ENCODE data around the gene IRGQ. TPM values are rescaled to one million over a fixed set of nuclear protein-coding genes. Genes with fewer than 3 reads are reported as not detected.
"Not testable (repeated sequence)": the region's sequence is repeated elsewhere in the genome, so short reads cannot be mapped to it uniquely, and the experiment has no call there.

IRGQ gene
- total RNA-seq, 1 donor from 2014 or later, result 16.2 TPM

DNA sequence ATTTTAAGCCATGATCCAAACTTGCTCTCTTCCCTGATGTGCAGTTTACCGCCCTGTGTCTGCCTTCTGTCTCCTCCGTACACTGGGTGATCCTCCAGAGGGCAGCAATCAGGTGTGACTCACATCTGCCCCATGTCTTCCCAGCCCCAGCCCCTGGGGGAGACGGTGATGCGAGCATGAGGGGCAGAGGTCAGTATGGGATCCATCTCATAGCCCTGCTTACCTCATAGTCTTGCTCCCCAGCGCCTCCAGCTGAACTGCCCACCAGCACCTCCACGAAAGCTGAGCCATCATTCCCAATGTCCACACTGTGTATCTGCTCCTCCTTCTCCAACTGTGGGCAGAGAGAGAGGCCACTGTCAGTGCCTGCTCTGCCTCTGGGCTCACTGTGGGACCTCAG is 35.2 kb downstream of the IRGQ start:
- DNase-seq (ENCODE audit: missing footprints) (no peak), ATAC-seq (no peak)
- intact Hi-C loops (cut with DNase I), result no loop called here

DNA sequence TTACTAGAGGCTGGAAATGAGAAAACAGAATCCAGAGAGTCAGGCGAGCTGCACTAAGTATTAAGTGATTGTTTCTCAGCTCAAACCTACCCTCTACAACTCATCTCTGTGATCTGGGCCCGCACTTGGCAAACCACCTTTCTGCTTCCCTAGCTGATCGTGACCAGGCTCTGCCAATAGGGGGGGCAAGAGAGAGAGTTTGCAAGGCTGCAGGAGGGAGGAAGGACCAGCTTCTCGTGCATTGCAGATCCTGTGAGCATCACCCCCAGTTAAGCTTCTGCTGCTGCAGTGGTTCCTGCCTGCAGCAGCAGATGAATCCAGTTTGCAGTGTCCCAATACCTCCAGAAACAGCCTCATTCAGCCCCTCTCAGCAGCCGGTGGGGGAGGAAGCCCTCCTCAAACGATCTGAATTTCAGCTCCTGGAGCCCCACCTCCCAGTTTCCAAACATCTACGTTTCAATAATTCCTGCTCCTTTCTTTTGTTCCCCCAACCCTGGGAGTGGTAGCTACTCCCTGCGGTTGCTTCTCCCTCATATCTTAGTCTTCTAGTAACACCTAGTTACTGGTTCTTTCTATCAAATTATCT is 40.7 kb downstream of the IRGQ start:
- intact Hi-C loops (cut with DNase I), result no loop called here
- DNase-seq (ENCODE audit: missing footprints) (no peak), ATAC-seq (no peak)

DNA sequence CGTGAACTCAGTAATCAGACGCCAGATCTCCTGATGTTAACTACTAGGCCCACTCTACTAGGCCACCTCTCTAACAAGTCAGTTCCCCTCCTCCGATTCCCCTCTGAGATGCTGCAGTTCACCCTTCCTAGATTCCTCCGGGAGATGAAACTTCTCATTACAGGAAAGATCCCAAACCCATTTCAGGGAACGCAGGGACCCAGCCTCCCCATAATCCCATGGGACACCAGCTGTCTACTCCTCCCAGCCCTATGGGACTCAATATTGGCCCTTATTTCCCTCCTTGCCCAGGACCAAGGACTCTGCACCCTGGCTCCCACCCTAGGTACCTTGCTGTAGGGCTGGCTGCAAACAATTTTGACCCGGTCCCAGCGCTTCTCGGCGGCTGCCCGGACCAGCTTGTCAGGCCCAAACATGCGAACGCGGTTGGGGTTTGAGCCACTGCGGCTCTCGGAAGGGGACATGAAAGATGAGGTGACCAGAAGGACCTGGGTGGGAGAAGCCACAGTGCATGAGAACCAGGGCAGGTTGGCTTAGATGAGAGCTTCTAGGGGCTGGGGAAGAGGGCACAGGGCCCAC is 41.5 kb downstream of the IRGQ start:
- intact Hi-C loops (cut with DNase I), result no loop called here
- ATAC-seq (no peak), DNase-seq (ENCODE audit: missing footprints) (no peak)

DNA sequence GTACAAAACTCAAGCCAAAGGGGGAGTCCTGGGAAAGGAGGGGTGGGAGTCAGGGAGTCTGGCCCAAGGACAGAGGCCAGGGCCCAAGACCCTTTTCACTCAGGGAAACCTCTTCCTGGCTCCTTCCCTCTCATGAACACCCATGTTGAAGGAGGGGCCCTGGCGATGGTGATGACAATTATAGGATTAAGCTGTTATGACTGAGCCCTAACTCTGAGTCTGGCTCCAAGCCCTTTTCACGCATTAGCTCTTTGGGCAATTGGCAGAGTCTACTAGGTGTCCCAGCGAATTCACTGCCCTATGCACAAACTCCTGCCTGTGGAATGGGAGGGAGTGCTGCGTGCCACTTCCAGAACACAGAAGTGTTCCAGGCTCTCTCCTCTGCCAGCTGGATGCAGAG is 42.3 kb downstream of the IRGQ start:
- intact Hi-C loops (cut with DNase I), result no loop called here
- no peak for ATAC-seq
- no peak for DNase-seq (ENCODE audit: missing footprints)

DNA sequence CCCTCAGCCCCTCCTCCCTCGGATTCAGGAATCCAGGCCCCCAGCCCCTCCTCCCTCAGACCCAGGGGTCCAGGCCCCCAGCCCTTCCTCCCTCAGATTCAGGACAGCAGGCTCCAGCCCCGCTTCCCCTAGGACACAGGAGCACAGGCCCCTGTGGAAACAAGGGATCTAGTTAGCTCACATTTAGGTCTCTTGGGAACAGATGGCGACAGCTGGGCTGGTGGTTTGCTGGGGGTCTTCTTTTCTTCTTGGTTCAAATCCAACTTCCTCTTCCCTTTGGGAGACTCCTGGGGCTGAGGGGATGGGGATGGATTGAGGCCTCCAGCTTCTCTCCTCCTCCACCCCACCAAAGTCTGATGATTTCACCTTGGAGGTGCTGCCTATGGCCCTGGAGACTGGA is 43.3 kb downstream of the IRGQ start:
- intact Hi-C loops (cut with DNase I), result no loop called here
- DNase-seq (ENCODE audit: missing footprints) (no peak), ATAC-seq (no peak)

DNA sequence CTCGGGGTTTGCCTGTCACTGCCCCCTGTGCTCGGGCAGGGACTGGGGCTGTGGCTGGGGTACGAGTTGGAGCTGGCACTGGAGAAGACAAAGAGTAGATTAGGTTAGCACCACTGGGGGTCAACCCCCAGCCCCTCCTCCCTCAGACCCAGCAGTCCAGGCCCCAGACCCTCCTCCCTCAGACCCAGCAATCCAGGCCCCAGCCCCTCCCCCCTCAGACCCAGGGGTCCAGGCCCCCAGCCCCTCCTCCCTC is 43.8 kb downstream of the IRGQ start:
- intact Hi-C loops (cut with DNase I), result no loop called here
- ATAC-seq, result no peak
- no peak for DNase-seq (ENCODE audit: missing footprints)

DNA sequence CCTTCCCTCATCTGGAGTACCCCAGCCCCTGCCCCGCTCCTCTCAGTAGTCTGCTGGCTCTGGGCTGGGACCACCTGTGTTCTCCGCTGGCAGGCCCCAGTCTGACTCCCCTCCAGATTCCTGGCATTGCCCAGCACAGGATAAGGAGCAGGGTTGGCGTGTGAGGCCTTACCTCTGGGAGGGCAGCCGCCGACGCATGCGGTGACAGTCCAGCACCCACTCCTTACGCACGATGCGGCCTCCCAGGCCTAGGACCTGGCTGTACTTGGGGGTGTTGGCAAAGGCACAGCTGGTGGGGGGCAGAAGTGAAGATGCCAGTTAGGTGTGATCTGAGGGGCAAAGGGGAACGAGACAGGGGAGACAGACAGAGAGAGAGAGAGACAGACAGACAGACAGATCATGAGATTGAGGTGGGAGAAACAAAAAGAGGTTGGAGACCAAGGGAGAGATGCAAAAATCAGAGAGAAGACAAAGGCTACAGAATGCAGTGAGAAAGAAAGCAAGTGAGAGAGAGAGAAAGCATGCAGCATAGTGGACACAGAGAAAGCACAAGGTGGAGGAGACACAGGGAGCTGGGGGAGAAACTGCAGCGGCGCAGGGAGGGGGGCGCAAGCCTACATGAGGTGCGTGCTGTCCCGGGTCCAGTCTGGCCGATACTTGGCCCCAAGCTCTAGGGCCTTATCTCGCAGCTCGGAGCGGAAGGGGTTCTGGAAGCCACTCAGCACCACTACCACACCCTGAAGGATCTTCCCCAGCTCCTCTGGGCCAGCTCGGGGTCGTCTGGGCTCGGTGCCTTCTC is 44.3 kb downstream of the IRGQ start:
- ATAC-seq (no peak), DNase-seq (ENCODE audit: missing footprints) (no peak)
- intact Hi-C loops (cut with DNase I), result no loop called here

DNA sequence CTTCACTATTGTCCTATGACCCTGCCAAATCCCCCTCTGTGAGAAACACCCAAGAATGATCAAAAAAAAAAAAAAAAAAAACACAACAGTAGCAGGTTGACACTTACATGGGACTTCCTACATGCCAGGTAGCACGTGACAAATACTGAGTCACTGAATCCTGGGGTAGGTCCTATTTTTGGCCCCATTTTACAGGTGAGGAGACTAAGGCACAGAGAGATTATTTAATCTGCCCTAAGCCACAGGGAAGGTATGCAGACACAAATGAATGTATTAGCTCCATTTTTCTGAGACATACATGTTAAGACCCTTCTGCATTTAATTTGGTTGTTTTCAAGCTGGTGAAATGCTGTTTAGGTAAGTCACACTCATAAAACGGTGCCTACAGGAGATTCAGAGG is 47.2 kb downstream of the IRGQ start:
- intact Hi-C loops (cut with DNase I), result no loop called here
- ATAC-seq, result no peak
- no peak for DNase-seq (ENCODE audit: missing footprints)

DNA sequence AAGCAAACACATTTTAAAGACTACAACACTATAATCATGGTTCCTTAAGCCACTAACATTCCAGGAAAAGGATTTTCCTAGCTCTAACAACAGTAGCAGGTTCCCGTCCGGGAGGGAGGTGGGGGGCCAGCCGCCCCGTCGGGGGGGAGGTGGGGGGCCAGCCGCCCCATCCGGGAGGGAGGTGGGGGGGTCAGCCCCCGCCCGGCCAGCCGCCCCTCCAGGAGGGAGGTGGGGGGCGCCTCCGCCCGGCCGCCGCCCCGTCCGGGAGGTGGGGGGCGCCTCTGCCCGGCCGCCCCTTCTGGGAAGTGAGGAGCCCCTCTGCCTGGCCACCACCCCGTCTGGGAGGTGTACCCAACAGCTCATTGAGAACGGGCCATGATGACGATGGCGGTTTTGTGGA is 48.0 kb downstream of the IRGQ start:
- intact Hi-C loops (cut with DNase I); ATAC-seq; DNase-seq (ENCODE audit: missing footprints): not testable (repeated sequence)

DNA sequence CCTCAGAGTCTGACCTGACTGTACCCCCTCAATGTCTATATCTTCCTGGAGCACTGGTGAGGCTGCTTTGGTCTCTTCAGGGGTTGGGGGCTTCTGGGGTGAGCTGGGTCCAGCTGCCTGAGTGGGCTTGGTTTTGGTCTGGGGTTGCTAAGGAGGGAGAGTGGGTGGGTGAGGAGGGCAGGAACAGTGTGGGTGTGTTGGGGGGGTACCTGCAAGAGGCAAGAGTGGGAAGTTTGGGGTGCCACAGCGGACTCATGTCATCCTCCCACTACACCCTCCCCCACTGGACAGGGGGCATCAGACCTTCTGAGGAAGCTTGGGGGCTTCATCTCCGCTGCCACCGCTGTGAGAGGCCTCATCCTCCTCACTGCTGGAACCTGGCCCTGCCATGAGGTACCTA is 49.4 kb downstream of the IRGQ start:
- DNase-seq (ENCODE audit: missing footprints), result no peak
- intact Hi-C loops (cut with DNase I), result no loop called here
- ATAC-seq, result no peak

DNA sequence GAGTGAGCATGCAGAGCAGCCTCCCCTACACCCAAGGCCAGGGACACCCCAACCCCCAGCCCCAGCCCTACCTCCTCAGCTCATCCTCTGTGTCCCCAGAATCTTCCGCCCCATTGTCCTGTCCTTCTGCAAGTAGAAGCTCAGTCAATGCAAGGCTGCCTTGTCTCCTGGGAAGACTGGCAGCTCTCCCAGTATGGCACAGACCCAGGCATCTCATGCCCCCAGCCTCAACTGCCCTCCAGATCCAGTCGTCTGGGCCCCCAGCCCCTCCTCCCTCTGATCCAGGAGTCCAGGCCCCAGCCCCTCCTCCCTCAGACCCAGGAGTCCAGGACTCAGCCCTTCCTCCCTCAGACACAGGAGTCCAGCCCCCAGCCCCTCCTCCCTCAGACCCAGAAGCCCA is 50.0 kb downstream of the IRGQ start:
- intact Hi-C loops (cut with DNase I), result no loop called here
- no peak for DNase-seq (ENCODE audit: missing footprints)
- no peak for ATAC-seq

DNA sequence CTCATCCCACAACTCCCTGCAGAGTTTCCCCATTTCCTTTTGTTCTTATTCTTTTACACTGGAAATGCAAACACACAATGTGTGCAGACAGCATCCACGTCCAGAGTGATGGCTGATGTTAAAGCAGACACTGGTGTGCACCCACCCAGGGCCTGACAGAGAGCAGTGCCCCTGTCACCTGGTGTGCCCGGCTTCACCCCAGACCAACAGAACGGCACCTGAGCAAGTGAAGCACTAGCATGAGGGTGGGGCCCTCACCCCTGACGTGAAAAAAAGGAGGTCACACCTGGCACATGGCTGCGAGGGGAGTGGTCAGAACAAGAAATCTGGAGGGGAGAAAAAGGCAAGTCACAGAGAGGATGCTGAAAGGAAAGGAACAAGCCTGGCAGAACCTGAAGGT is 50.7 kb downstream of the IRGQ start:
- intact Hi-C loops (cut with DNase I), result no loop called here
- DNase-seq (ENCODE audit: missing footprints) (no peak), ATAC-seq (no peak)

DNA sequence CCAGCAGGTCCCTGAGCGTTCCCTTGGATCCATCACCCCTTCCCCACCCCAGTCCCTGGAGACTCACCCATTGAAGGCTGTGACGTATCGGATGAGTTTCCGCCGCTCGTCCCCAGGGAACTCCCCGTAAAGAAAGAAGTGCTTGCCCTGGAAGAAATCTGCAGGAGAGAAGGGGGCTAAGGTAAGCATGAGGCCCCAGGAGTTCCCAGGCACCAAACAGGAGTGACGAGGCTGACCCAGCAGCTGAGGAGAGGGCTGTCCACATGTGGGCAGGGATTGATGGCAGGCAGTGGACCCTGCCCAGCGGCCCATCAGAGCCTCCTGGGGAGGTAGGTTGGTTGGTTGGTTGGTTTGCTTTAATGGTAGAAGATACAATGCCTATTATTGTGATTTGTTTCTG is 51.9 kb downstream of the IRGQ start:
- intact Hi-C loops (cut with DNase I), result no loop called here
- ATAC-seq (no peak), DNase-seq (ENCODE audit: missing footprints) (no peak)

DNA sequence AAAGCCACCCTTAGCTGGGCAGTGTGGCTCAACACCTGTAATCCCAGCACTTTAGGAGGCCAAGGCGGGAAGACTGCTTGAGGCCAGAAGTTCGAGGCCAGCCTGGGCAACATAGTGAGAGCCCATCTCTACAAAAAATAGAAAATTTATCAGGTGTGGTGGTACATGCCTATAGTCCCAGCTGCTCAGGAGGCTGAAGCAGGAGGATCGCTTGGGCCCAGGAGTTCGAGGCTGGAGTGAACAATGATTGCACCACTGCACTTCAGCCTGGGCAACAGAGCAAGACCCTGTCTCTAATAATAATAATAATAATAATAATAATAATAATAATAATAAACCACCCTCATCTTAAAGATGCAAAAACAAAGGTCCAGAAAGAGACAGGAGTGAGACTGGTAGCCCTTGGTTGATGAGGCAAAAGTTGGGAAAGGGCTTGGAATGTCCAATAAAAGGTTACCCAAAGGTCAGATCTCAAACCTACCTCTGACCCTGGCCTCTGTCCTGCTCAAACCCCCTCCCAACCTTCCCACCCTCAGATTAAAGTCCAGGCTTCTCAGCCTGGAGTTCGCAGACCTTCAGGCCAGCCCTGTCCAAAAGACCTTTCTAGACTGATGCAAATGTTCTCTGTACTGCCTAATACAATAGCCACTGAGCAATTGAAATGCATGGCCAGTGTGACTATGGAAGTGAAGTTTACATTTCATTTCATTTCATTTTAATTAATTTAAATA is 53.8 kb downstream of the IRGQ start:
- DNase-seq (ENCODE audit: missing footprints) (no peak), ATAC-seq (no peak)
- intact Hi-C loops (cut with DNase I), result no loop called here

DNA sequence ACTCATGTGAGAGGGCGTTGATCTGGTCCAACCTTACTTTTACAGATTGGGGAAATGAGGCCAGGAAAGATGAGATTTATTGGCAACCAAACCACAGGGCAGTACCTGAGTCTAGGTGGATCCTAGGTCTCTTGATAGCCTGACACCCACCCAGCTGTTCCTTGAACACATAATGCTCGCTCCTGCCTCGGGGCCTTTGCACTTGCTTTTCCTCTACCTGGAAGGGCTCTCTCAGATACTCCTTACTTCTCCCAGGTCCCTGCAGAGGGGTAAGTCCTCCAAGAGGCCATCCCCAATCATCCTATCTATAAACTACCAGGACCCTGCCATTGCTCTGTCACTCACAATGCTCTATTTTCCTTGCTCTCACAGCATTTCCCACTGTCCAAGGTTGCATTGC is 55.6 kb downstream of the IRGQ start:
- DNase-seq (ENCODE audit: missing footprints) (no peak), ATAC-seq (no peak)
- intact Hi-C loops (cut with DNase I), result no loop called here

DNA sequence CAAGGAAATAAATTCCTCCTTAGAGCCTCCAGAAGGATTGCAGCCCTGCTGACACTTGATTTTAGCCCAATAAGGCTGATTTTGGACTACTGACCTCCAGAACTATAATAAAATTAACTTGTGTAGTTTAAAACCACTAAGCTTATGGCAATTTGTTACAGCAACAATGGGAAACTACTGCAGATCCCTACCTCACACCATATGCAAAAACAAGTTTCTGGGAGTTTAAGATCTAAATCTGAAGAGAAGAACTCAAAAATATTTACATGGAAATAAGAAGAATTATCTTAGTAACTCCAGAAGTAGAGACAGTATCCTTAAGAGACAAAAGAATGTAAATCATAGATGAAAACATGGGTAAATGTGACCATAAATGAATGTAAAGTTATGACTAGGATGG is 57.0 kb downstream of the IRGQ start:
- intact Hi-C loops (cut with DNase I), result loop anchor here (10.0 kb wide), 1 partner anchor 236 kb away; no protein-coding TSS in a partner anchor
- no peak for ATAC-seq

DNA sequence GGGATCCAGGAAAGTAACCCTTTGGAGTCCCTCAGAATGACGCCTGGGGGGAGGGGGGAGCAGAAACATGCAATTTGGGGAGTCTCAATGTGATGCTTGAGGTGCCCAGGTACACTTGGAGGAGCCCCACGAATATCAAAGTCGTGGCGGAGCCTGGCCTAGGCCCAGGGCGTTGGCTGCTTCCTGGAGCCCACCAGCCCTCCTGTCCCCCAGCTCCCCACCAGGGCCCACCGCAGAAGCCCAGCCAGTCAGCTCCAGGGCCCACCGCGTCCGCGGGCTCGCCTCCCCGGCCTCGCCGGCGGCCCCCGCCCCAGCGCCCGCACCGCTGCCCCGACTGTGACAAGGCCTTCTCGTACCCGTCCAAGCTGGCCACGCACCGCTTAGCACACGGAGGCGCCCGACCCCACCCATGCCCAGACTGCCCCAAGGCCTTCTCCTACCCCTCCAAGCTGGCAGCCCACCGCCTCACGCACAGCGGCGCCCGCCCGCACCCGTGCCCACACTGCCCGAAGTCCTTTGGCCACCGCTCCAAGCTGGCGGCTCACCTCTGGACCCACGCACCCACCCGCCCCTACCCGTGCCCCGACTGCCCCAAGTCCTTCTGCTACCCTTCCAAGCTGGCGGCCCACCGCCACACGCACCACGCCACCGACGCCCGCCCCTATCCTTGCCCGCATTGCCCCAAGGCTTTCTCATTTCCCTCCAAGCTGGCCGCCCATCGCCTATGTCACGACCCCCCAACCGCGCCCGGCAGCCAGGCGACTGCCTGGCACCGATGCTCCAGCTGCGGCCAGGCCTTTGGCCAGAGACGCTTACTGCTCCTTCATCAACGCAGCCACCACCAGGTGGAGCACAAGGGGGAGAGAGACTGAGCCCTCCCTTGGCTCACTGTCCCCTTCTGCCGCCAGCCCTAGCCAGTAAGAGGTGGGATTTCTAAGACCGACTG is 60.8 kb downstream of the IRGQ start:
- DNase-seq (ENCODE audit: missing footprints) (peak; percentile 70), ATAC-seq (no peak)
- intact Hi-C loops (cut with DNase I), result loop anchor here (5.0 to 10.0 kb wide), 2 partner anchors 132 to 240 kb away; no protein-coding TSS in a partner anchor

More for the DNA sequence above, 57.0 kb downstream of the IRGQ start:
- no peak for DNase-seq (ENCODE audit: missing footprints)

Data from Right ventricle myocardium inferior (tissue), 1 donor.